NCI-H82 treated with DMSO at 0.1 percent for 48 hours (cell line): ENCODE measurements around the gene ZNF385A.
"Not testable (repeated sequence)": the region's sequence is repeated elsewhere in the genome, so short reads cannot be mapped to it uniquely, and the experiment has no call there.

Experiments used
- DNase-seq: peaks from one replicate; lab custom pipeline; 2025; ENCODE audit not compliant: unreplicated experiment; lab: John Stamatoyannopoulos, UW

ZNF385A gene

DNA sequence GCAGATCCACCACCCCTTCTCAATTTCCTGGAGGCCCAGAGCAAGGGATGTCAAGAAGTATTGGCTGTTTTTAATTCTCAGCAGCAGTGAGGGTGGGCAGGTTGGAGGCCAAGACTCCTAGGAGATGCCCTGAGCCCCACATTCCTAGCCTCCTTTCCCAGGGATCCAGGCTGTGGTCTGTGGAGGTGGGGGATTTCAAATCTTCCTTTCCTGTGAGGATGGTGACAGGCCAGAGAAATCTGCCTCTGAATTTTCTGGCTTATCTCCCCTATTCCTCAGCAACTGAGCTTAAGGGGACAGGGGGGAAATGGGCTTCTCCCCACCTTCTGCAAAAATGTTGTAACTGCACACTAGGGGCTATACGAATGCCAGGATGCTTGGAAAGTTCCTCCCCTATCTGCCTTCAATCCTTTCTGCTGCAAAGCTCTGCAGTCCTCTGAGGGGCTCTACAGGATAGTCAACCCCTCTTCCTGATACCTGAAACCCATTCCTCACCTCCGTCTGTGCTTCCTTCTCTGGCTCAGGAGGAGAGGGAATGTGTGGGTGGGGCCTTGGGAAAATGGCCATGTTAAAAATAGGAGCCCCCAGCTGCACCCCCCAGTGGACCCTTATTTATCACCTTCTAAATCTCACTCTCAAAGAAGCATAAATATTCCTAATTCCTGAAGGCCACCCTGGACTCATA is 26.9 kb downstream of the ZNF385A start:
- no peak for DNase-seq

DNA sequence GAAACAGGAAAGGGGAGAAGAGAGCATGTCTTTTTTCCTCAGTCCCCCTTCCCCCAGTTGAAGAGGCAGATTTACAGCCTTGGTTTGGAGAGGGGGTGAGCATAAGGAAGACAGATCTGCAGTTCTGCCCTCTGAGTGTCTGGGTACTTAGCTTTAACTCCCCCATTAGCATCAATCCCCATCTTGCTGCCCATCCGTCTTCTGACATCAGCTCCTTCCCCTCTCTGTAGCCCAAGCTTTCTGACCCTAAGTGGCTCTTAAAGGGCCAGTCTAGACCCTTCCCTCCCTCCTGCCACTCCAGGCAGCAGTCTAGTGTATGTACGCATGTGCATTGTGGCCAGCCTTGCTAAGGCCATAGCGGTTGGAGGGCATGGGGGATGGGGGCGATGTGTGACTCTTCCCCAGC is 27.6 kb downstream of the ZNF385A start:
- DNase-seq: peak; percentile 85

DNA sequence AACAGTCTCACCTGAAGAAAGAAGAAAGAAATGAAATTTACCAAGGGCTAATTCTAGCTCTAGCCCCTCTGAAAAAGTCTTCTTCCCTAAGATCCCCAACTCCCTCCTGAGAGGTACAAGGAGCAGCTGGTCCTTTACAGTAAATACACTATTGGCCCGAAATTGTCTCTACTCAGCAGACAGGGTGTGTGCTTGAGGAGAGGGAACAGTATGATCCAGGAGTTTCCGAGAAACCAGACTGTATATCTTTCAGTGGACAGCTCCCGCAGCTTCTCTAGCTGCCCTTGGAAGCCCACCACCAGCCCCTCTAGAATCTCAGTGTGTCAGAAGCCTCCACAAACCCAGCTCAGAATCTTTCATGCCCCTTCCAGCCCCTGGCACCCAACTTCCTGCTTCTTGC is 28.3 kb downstream of the ZNF385A start:
- DNase-seq: no peak

DNA sequence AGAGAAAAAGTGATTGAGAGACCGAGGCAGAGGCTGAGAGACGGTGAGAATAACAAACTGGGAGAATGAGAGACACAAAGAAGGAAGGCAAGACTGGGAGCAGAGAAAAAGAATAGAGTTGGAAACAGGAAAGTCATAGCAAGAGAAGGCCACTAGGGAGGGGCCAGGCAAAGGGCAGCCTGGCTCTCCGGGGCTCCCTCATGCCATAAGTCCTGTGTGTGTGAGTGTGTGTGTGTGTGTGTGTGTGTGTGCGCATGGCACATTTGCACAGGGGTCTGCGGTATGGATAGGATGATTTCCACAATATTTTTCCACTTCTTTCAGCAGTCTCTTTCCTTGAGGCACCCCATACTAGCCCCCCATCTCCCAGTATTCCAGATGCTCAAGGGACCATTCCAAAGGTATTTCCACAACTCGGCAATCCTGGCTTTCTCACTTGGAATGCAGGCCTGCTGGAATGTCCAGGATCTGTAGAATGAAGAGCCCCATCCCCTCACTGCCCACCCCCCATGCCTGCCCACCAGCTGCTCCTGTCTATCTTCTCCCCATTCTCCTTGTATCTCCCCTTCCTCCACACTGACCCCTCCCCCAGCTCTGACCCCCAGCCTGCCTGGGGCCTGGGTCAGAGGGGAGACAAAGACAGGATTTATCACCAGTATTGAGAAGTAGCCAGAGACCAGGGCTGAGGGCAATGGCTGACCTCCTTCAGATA is 29.3 kb downstream of the ZNF385A start:
- DNase-seq: no peak

DNA sequence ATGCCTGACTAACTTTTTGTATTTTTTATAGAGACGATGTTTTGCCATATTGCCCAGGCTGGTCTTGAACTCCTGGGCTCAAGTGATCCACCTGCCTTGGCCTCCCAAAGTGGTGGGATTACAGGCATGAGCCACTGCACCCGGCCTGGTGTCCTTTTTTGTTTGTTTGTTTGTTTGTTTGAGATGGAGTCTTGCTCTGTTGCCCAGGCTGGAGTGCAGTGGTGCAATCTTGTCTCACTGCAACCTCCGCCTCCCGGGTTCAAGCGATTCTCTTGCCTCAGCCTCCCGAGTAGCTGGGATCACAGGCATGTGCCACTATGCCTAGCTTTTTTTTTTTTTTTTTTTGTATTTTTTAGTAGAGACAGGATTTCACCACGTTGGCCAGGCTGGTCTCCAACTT is 30.3 kb downstream of the ZNF385A start:
- not testable (repeated sequence) for DNase-seq

DNA sequence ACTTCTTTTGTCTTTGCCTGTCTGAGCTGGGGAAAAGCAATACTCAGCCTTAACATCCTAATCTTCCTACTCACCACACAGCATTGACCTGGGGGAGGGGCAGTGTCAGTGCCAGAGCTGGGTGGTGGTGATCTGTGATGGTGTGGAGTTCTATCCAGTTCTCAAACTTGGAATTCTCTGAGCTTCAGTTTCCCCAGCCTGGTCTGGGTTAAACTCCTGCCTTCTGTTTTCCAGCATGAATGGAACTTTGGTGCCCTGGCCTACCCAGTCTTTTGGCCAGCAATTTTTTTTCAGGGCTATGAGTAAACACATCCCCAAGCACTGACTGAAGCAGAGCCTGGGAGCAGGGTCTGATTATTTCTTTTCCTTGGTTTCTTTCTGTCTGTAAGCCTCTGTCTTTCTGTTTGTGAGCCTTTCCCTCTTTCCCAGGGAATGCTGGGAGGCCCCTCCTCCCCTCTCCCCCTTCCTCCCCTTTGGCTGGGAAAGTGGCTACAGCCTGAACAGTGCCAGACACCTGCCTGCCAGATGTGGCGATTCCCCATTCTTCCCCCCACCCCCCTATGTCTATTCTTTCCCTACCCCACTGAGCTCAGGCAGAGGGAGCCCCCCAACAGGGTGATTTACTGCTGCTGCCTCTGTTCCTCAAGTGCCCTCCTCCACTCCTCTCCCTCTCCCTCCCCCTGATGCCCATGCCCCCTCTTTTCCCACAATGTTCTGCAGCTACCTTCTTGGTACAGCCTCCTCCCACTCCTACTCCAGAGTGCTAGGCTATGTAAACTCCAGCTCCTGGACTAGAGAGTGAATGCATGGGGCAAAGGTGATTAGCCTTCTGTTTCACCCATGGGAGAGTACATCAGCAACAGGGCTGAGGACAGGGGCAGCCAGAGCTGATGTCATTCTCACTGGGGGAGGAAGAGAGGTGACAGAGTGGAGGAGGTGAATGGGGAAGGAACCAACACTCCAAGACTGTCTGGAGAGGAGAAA is 31.4 kb downstream of the ZNF385A start:
- no peak for DNase-seq

DNA sequence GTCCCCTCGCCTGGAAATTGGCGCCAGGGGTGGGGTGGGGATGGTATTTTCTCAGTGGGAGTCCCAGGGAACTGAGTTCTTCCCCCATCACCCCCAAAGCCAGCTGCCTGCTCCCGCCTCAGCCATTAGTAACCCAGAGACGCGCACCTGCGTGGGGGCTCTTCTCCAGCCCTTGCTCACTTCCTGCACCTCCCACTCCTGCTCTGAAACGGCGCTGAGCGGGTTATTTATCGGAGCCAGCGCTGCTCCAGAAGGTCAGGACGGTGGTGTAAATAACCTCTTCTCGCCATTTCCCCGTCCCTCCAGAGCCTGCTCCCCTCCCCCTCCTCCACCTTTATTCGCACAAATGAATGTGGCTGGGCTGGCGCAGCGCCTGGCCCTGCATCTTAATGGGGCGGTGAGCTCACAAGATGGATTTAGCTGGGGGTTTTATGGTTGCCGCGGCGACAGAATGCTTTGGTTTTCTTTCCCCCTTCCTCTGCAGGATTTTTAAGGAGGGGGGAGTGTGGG is 32.5 kb downstream of the ZNF385A start:
- DNase-seq: peak; percentile 78

DNA sequence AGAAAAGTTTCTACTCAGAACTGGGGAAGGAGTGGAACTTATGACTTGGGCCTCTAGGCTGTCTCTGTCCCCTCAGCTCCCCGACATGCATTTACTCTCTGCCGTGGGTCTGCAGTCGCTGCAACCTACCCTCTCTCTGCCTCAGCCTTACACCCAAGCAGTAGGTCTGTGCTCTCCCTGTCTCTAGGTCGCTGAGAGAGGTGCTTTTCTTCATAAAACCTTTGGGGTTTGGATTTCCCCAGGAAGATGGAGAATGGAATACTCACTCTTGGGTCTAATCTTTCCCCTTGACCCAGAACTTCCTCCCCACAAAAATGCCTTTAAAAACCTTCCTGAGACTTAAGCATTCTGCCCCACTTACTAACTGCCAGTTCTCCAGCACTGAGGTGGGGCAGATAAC is 33.2 kb downstream of the ZNF385A start:
- no peak for DNase-seq

DNA sequence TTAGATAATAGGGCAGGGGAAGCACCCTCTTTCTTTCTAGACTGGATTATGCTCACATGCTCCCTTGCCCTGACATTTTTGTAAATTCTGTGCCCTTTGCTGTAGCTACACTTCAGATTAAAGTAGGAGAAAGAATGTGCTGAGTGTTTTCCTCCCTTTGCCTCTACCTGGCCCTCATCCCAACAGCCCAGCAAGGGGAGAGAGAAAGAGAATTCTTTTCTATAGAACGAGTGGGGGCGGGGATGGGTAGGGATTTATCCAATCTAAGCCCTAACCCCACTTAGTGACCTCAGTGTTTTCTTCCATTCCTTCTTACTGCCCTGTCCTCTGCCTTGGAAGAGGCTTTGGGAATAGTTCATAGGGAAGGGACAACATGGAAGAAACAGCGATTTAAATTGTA is 33.8 kb downstream of the ZNF385A start:
- no peak for DNase-seq

DNA sequence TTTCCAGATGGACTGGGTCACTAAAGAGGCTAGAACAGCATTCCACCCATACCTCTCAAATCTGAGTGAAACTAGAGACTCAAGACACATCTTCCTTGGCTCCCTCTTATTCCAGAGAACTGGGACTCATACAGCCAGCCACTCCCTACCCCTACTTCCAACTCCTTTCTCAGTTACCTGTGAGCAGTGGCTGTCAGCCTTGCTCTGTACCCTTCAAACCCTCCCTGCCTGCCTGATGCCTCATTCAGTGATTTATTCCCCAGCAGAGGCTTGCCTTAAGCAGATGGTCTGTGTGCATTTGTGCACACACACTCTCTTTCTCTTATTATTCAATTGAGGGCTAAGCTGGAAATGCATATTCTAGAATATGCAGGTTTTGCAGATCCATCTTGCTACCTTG is 34.9 kb downstream of the ZNF385A start:
- no peak for DNase-seq

DNA sequence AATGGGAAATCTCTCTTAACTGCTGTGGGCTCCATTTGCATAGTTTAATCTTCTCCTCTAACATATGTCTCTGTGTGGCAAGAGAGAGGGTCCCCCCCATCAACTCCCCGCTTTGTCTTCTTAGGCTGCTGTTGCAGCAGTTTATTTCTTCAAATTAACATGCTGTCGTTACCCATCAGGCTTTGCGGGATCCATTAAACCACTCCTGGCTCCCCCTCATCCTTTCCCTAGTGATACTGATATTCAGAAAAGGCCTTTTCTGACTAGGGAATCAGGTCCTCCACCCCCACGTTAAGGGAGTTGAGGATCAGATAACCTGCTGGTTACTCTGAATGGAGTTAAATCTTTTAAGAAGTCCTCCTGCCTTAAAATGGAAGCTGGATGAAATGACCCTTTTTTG is 35.5 kb downstream of the ZNF385A start:
- no peak for DNase-seq

DNA sequence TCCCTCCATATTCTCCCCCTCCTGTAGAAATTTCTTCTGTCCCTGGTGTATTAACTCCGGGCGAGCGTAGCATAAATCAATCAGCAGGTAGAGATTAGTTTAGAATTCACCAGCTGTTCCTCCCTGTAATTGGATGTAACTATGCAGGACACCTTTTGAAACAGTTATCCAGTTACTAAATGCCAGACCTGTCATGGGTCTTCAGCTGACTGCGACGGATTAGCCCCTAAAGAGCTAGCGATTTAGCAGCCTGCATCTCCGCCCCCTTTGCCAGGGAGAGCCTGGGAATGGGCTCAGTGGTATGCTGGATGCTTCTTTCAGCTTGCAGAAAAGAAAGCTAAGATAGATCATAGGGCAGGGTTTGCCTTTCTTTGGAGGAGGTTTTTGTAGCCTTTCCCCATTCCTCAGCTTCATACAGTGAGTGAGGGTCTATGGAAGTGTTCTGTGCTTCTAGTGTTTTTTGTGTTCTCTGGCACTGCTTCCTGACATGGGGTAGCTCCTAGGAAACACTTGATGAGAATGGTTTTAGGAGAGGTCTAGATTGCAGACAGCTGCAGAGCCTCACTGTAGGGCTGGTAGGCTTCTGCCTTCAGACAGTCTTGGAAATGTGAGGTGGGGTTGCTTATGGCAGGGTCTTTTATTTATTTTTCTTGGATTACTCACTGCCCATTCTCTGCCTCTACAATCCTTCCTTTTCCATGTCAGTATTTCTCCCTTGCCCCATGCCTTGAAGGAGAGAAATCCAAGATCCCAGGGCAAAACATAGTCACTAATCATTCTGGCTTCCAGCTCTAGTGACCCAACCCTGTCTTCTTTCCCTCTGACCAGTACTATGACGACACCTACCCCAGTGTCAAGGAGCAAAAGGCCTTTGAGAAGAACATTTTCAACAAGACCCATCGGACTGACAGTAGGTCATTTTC is 42.9 kb downstream of the ZNF385A start:
- DNase-seq: peak; percentile 99

DNA sequence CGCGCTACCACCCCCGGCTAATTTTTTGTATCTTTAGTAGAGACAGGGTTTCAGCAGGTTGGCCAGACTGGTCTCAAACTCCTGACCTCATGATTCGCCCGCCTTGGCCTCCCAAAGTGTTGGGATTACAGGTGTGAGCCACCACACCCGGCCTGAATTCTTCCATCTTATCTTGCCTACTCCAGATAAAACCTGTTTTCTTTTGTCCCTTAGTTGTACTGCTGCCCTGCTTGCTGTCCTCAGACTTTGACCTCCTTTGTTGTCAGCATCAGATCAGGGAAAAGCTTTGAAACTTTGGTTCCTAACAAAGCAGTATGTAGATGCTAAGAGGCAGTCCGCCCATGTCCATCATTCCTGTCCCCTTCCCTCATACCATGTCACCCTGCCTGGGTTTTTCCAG is 43.7 kb downstream of the ZNF385A start:
- DNase-seq: no peak

DNA sequence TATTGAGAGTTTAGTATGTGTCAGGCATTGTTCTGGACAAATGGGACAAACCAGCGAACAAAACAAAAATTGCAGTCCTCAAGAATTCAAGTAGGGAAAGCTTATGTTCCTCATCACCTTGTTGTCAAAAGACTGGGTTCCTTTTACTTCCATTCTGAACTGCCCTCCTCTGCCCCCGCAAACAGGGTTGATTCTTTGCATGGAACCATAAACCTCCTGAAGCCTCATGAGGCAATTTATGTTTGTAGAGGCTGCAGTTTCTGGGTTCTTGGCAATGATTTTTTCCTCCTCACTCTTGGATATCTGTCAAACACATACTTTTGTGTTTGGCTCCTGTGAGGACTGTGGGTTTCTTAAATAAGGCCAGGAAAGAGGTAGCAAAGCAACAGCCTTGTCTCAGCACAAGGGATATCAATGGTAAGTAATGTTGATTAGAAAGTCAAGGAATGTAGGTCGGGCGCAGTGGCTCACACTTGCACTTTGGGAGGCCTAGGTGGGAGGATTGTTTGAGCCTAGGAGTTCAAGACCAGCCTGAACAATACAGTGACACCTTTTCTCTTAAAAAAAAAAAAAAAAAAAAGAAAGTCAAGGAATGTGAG is 45.7 kb downstream of the ZNF385A start:
- DNase-seq: no peak

DNA sequence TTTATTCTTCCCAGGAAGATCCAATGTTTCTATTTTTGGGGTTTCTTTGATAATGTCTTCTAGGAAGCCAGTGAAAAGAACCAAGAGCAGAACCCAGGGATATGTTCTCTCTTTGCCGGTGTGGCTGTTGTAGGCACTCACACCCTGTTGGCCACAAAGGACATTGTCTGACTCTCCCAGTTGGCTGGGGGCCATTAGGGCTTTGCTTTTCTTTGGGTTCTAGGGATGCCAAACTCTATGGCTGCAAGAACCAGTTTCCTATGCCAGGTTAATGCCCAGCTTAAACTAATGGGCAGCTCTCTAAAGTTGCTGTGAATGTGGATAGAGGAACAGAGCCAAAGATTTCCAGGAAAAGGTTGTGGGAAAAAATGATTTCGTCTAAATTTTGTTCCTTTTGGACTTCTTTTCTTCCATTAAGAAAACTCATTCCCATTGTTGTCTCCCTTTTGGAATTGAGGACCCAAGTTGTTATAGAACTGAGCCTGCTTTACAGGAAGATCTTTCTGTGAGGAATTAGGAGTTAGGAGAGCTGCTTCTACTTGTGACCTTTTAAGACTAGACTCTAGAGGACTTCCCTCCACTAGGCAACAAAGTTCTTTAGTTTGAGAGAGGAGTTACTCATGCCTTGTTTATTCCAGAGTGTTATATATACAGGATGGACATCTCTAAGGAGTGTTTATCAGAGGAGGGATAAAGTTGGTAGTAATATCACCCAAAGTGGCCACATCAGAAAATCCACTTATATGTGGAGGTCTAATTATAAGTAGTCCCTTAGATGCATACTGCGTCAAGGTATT is 46.5 kb downstream of the ZNF385A start:
- DNase-seq: no peak

DNA sequence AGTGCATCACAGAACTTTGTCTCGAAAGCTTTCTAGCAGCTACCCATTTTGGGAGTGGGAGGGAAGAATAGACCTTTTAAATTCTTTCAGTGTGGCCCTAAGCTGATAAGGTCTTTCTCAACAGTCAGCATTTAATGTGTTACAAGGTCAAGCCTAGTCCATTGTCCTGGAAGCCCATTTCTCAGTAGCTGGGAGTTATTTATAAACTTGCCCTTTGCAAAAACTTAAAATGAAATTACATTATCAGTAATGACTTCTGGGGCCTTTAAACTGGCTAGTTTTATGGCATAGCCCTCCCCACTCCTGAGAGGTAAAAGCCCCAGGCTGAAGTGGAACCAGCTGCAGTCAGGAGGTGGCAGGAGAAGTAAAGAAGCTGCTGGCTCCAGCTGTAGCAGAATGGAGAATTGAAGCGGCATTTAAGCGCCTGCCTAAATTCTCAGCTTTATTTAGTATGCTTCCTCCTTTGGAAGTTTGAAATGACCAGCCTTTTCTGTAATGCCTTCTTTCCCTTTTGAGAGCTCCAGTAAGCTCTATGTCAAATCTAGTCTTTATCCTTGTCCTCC is 47.2 kb downstream of the ZNF385A start:
- DNase-seq: no peak

DNA sequence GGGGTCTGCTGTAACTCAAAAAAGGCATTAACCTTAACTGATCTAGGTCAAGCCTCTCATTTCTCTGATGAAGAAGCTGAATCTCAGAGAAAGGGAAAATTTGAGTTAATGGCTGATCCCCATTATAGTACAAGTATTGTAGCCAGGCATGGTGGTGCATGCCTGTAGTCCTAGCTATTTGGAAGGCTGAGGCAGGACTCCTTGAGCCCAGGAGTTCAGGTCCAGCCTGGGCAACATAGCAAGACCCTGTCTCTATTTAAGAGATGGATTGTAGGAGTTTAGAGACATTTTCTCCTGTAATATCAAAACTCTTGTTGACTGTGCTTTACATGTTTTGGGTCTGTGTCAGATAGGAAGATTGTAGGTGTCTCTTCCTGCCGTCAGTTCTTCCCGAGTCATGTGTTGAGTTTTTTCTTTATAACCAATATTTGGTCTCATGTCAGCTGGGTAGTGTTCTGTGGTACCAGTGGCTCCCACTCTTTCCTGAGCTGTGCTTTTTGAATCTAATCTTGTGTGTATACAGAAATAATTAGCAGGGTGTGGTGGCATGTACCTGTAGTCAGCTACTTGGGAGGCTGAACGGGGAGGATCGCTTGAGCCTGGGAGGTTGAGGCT is 51.0 kb downstream of the ZNF385A start:
- no peak for DNase-seq

DNA sequence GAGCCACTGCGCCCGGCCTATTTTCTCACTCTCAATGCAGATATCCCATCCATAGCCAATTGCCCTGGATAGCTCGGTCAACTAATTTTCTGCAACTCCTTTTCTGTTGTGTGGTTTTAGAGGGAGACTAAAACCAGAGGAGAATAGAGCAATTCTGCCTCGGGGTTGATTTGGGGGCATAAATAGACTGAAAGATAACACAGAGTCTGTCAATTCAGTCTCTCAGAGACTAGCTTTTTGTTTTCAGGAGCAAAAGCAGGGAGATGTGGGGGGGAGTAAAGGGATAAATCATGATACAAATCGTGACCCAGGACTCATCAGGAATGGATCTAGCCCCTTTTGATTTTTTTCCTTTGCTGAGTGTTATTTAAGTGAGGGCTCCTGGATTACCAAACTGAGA is 53.1 kb downstream of the ZNF385A start:
- no peak for DNase-seq
